HCEC 1CT (cell line): ENCODE measurements around the gene DYNLT4.
A peak's percentile ranks its signal among the peaks of the same experiment; 100 is the strongest.
"Not testable (repeated sequence)": the region's sequence is repeated elsewhere in the genome, so short reads cannot be mapped to it uniquely, and the experiment has no call there.

Experiments used
- DNase-seq: peaks from one replicate; pipeline ENCODE4 v3.0.0-alpha.2; 2017

DYNLT4 gene, protein sequence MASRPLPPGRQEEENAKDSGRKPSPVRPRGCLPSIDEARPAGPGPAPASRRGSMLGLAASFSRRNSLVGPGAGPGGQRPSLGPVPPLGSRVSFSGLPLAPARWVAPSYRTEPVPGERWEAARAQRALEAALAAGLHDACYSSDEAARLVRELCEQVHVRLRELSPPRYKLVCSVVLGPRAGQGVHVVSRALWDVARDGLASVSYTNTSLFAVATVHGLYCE

DNA sequence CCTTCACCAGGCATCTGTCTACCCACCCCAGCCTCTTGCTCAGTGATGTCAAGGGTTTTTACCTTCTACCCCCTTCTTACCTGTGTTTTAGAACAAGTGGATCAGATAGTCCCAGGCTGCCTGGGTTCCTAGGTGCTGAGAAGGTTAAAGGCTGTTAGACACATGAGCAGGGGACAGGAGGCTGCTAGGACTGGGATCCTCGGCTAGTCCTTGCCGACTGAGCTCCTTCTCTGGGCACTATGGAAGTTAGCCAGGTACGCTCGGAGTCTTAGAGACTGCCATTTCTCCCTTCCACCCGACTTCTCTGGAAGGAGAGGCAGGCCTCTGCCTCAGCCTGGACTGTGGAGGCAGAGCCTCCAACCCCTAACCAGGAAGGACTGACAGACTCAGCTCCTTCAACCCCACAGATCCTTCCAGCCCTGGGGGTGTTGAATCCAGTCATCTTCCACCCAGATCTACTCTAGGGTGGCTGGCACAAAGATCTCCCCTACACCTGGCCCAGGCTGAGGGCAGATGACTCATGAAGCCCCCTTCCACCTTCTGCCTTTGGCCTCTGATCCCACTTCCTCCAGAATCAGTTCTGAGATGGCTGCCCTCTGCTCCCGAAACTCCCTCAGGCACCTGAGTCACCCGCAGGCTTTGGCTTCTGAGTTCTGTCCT, at the start of gene DYNLT4:
TSS of gene DYNLT4 (minus strand) at position 648 of the 660 bp plus-strand sequence. CDS start 683 bp downstream, outside the sequence.
- DNase-seq, result no peak

DNA sequence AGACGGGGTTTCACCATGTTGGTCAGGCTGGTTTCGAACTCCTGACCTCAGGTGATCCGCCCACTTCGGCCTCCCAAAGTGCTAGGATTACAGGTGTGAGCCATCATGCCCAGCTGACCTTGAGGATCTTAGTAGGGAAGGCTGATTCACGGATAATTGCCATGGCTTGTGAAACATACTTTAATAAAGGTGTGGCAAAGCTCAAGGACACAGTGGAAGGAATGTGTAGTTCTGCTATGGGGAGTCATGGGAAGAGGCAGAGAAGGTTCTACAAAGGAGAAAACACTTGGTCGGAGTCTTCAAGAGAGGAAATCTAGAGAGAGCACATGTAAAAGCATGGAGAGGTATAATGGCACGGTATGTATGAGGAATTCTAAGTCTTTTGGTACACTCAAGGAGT, 48.6 kb upstream of the DYNLT4 start:
- no peak for DNase-seq

DNA sequence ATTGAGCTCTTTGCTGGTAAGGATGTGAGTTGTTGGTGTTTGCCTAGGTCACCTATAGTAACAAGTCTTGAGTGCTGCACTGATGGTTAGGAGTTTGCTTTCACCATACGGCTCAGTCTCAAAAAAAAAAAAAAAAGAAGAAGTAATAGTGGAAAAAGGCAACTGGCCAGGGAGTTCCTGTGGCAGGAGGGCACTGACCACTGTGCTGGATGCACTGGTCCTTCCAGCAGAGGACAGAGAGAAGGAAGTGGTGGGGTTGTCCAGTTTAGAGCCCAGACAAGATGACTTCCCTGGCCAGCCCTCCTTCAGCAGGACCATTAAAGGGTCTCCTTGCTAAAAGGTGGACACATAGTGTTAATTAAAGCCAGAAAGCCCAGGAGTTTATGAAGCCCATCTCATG, 47.8 kb upstream of the DYNLT4 start:
- DNase-seq, result no peak

DNA sequence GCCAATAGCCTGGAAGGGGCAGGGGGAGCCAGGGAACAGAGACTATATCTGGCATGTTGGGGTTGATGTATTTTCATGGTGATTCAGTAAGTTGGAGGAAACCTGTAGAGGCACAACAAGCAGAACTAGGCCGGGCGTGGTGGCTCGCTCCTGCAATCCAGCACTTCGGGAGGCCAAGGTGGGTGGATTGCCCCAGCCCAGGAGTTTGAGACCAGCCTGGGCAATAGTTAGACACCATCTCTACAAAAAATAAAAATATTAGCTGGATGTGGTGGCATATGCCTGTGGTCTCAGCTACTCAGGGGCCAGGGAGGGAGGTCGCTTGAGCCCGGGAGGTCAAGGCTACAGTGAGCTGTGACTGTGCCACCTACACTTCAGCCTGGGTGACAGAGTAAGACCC, 46.0 kb upstream of the DYNLT4 start:
- DNase-seq, result no peak

DNA sequence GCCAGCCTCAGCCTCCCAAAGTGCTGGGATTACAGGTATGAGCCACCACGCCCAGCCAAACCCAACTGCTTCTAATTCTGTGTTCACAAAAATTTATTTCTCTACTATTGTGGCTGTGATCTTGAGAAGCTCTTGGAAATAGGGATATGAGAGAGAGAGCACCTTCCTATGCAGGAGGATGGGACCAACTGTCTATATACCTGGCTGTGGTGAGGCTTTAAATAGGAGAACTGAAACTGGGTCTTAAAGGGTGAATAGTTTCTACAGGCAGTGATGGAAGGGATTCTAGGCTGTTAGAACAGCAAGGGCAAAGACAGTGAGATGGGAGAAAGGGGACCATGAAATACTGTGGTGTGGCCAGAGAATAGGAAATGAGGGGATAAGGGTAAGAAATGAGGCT, 44.2 kb upstream of the DYNLT4 start:
- DNase-seq, result no peak

DNA sequence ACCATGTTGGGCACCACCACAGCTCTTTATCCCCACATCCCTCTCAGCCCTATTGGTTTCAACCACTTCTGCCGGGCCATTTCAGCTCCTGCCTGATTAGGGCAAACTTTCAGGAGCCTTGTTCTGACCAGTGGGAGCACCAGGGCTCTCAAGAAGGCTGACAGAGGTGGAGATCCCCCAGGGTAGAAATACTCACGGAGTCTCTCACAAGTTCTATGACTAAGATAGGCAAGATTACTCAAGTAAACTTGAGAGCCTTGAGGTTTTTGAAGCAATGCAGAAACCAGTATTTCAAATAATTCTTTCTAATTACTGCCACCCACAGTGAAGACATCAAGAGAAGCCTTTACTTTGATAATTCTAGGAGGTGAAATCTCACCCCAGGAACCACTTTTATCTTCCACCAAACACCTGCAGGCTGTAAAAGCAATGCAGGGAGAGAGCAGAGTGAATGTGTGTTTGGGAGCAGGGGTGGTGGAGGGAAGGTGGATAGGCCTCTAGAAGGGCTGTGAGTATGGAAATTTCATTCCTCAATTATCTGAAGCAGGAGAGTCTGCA, 42.5 kb upstream of the DYNLT4 start:
- DNase-seq, result no peak

DNA sequence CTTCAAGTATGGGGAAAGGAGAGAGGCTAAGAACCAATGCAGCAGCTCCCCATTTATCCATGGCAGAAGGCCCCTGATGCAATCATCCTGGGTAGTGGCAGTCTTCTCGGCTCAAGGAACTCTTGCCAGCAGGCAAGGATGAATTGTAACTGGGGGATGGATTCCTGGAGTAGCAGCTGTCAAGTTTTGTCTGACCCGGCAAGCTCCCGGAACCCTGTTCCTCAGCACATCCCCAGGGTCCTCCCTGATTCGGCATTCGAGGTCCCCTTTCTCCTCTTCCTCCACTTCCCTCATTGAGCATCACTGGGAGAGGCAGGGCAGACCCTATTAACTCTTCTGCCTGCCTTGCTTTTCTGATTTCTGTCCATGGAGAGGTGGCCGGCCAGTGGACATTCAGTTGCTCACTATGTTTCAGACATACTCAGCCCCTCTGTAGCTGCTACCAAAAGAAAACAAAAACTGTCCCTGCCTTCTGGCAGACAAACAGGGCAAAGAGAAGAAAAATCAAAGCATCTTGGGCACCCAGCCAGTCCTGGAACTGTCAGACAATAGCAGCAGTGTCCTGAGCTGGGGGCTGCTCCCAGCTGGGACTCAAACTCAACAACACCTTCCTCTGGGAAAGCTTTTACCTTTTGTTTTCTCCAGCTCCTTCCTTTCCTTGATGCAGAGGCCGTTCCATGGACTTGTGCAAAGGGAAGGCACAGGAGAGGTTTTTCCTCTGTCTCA, 41.5 kb upstream of the DYNLT4 start:
- no peak for DNase-seq

DNA sequence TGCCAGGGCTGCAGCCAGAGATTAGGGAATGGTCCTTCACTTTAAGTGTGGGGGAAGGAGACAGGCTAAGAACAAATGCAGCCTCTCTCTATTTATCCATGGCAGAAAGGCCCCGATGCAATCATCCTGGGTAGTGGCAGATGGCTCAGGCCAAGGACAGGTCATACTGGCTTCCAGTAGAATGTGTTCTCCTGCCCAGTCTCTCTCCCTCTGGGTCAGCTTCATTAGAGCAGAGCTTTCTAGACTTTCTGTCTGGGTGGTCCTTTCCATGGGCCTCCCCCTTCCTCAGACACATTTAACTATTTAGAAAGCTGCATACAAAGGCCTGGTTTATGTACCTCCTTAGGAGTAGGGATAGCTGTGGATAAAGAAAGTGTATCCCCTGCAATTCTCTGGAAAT, 40.7 kb upstream of the DYNLT4 start:
- no peak for DNase-seq

DNA sequence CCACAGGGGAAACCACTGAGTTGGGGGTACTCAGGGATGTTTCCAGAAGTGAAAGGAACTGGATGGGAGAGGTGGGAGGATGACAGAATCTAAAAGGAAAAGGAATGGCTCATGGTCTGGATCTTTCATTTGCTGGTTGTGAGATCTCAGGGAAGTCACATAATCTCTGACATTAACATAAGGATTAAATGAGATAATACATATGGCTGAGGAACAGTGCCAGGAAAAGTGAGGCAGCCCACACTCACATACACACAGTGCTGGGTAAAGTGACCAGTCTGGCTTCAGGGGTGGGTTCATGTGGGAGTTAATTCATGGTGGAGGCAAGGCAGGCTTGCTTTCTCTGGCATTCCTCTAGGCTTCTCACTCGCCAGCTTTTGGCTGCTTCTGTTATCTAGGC, 39.8 kb upstream of the DYNLT4 start:
- DNase-seq, result no peak

DNA sequence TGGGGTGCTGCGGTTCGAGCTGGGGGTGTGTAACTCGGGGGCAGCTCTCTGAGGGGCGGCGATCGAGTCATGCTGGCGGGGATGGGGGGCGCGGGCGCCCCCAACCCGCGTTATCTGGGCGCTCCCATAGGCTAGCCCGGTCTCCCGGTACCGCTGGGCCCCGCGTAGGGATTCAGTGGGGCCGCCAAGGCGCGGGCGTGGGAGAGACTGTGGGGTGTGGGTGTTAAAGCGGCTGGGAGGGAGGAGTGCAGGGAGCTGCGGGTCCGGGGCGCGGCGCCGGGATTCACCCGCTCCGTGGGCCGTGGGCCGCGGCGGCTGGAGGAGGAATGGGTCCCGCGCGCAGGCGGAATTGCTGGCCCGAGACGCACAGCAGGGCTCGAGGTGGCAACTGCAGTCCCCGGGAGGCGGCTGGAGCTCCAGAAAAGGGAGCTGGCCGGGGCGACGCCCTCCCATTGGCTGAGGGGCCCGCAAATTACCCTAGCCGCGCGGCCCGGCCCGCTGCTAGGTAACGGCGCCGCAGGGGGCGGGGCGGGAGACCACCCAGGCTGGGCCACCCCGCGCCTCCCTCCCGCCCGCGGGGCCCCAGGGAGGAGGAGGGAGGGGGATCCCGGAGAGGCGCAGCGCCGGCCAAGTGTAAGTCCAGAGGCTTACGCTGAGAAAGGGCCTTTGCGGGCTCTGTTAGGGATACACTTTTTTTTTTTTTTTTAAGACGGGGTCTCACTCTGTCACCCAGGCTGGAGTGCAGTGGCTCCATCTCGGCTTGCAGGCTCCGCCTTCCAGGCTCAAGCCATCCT, 35.9 kb upstream of the DYNLT4 start, which contains the start of gene PTCH2:
TSS of gene PTCH2 (minus strand) at position 392 of the 794 bp plus-strand sequence. CDS start at position 71, 321 bp downstream.
- DNase-seq, result peak; percentile 36

DNA sequence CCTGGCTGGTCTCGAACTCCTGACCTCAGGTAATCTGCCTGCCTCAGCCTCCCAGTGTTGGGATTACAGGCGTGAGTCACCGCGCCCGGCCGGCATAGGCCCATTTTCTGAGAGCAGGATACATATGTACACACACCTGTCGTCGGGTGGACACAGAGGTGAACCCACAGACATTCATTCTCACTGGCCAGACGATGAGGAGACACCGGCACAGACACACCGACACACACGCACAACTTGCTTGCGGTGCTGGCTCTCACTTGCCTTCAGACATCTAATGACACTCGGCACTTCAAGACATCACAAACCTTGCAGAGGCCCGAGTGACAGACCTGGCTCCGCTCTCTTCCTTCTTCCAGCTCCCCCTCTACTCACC, 35.3 kb upstream of the DYNLT4 start:
- DNase-seq, result no peak

DNA sequence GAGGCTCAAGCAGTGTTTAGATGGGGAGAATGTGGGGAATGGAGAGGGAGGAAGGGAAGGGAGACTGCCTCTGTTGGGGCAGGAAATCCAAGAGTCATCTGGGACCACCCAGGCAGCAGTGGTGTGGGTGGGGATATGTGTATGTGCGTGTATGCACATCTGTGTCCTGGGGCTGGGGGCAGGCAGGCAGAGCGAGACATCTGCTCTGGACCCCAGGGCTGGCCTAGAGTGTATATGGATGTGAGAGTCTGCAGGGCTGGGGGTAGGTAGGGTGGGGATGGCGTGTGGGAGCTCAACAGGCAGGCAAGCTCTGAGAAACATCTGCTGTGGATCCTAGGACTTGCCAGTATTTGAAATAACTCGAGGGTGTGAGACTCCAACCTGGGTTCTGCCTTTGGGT, 32.4 kb upstream of the DYNLT4 start:
- no peak for DNase-seq

DNA sequence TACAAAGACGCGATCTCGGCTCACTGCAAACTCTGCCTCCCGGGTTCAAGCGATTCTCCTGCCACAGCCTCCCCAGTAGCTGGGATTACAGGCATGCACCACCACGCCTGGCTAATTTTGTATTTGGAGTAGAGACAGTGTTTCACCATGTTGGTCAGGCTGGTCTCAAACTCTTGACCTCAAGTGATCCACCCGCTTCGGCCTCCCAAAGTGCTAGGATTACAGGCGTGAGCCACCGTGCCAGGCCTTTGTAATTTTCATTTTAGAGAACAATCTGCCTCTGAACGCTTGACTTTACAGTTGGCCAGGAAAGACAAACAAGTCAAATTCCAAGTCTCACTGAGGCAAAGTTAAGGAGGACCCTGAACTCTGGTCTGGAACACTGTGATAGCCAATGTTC, 31.1 kb upstream of the DYNLT4 start:
- not testable (repeated sequence) for DNase-seq

DNA sequence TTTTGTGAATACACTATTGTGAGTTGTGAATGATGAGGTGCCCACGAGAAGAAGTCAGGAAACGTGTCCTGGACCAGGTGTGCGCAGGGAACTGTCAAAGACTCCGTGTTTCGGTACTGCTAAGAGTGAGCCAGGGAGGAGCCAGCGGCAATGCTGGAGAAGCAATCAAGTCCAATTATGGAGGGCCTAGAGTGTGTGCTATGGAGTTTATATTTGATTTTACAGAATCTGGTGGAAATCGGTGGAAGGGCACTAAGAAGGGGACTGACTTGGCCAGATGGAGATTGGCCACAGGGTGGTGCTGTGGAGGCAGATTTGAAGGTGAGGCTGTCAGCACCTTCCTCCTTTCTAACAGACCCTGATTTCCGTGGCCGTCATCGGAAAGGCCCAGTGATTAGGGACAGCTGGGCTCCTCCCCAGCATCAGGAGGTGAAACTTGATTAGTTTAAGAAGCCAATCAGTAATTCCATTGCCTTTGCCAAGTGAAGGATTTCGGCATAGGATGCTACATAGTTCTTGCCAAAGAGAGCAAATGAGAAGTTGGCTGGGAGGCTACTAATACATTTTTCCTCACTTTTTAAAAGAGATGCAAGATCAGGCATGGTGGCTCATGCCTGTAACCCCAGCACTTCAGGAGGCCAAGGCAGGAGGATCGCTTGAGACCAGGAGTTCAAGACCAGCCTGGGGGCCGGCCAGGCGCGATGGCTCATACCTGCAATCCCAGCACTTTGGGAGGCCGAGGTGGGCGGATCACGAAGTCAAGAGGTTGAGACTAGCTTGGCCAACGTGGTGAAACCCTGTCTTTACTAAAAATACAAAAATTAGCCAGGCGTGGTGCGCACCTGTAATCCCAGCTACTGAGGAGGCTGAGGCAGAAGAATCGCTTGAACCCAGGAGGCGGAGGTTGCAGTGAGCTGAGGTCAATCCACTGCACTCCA, 28.9 kb upstream of the DYNLT4 start:
- peak; percentile 62 for DNase-seq

DNA sequence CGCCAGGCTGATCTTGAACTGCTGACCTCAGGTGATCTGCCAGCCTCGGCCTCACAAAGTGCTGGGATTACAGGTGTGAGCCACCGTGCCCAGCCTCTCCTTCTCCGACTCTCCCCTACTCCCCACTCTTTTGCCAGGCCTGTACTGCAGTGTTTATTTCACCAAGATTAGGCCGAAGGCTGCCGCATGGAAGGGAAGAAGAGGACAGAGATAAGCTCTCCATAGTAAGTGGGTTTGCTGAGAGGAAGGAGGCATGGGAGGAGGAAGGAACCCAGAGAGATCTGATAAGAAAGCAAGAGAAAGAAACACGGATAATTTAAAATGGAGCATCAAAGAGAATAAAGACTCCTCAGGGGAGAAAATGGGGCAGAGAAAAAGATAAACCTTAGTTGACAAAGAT, 27.2 kb upstream of the DYNLT4 start:
- no peak for DNase-seq

DNA sequence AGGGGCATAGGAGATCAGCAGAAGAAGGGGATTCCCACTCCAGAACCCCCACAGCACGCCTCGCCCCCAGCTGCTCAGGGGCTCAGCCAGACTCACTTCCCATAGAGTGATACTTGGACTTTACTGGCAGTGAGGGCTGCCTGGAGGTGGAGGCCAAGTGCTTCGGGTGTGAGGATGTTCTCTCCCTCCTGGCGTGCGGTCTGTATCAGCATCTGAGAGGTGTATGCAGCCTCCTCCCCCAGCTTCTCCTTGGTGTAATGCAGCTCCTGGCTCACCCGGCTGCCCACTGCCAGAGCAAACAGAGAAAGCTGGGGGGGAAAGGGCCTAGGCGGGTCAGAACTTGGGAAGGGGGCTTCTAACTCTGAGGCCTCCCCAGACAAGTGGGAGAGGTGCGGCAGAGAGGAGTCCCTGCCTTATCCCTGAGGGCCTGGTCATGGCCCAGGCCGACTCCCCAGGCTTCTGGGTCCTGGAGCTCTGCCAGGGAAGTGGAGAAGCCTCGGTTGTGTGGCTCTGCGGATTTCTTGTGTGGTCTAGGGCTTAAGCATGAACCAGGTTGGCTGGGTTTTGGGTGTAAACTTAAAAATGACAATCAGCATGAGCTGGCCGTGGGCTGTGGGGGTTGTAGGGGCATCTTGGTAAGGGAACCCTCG, 25.0 kb upstream of the DYNLT4 start:
- no peak for DNase-seq

DNA sequence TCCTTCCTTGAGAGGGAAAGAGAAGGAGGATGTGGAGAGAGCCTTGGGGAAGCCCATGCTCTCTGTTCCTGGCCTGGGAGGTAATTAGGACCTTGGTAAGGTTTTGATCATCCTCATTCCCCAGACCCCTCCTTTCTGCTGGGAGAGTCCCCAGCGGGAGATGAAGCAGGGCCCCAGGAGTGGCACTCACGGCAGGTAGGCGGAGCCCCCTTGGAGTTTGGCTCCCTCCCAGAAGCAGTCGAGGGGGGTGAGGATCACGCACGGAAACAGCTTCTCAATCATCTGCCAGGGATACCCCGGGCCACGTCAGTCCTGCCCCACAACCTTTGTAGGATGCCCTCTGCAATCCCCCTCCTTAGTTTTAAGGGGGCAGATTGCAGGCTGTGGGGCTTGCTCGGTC, 24.4 kb upstream of the DYNLT4 start:
- no peak for DNase-seq

DNA sequence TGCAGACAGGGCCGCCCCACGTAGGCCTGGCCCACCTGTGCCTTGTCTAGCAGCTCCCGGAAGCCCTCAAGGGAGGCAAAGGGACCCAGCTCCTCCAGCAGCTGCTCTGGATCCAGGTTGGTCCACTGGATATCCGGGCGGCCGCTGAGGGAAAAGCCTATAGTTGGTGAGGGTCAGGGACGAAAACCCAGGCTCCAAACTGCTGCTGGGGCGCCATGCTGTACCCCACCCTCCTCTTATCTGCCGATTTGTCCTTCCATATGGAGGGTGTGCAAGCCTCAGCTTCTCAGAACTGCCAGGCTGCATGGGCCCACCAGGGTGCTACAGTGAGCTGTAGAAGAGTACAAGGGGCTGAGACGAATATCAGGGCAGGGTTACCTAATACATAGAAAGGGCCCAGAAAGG, 23.8 kb upstream of the DYNLT4 start:
- no peak for DNase-seq

DNA sequence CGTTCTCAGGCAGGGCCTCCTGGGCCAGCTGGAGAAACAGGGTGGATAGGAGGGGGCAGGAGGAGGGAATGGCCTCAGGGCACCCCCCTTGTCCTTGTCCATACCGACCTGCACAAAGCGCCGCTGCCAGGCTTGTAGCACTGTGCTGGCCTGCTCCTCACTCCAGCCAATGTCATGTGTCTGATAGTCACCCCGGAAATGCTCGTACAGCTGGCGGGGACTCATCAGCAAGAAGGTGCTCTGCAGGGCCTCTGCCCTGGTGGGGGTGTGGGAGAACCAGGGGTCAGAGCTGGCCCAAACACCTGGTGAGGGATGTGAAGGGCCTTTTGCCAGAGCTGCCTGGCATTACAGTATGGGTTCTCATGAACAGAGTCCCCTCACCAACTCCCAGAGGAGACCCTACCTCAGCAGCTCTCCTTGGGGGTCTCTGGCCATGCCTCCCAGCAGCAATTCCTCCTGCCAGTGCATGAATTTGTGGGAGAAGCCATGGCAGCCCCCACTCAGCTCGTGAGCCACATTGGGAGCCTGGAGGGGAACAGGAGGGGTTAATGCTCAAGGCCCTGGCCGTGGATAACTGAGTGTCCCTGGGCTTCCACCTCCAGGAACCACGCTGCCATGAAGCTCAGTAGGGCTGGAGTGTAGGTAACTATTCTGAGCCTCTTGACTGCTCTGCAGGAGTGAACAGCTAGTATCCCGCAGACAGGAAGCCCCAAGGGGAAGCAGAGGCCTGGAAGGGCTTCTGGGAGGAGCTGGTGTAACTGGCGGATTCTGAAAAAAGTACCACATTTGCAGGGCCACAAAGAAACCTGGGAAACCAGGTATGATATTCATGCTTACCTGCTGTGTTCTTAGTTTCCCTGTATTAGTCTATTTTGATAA, 22.6 kb upstream of the DYNLT4 start:
- DNase-seq, result no peak

DNA sequence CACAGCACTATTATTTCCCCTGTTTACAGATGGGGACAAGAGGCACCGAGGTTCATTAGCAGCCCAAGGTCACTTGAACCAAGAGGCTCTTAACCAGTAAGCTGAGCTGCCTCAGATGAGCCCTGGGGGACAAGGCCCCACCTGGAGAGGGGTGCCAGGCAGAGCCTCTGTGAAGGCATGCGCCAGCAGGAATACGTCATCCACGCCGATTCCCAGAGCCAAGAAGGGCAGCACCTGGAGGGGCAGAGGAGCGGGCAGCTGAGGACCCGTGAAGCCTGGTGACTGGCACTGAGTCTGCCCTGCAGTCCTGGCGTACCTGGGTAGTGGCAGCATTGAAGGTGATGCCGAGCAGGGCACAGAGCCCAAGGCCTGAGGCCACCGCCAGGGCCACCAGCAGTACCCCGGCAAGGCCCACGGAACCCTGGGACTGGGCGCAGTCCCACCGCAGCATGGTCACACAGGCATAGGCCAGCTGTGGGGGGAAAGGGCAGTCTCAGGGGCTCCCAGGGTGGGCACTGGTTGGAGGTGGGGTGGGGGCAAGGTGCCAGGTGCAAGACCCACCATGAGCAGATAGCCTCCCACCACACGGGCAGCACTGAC, 21.8 kb upstream of the DYNLT4 start:
- no peak for DNase-seq
